Ishikawa (cell line): Measurements from ENCODE around the gene DAB1.

Experiments
- CEBPB ChIP-seq: IDR thresholded peaks from 2 replicates; pipeline ENCODE4 v1.6.1; 2012
- EP300 ChIP-seq: IDR thresholded peaks from 2 replicates; pipeline ENCODE4 v1.6.1; 2012; ENCODE audit warnings: borderline replicate concordance

- TF ChIP-seq EP300 (no peak), CEBPB (no peak)
Measured at GRCh38 chr1:56948403-56949023, 475.3 kb downstream of the DAB1 start.
